HFFc6 (cell line): Measurements from ENCODE around the gene RNF112. TPM values are rescaled to one million over a fixed set of nuclear protein-coding genes. Genes with fewer than 3 reads are reported as not detected.
"Not testable (repeated sequence)": the region's sequence is repeated elsewhere in the genome, so short reads cannot be mapped to it uniquely, and the experiment has no call there.

Experiments used
- DNase-seq: peaks from one replicate; pipeline ENCODE4 v3.0.0-alpha.2; 2018
- H3K27ac Mint-ChIP-seq: 2 replicates; pipeline ENCODE4 v1.8.0; 2020; ENCODE audit warnings: mild to moderate bottlenecking, mixed read lengths
- H3K27me3 Mint-ChIP-seq: 2 replicates; pipeline ENCODE4 v1.8.0; 2021; ENCODE audit warnings: mild to moderate bottlenecking, moderate library complexity, mixed read lengths; ENCODE audit not compliant: insufficient read depth
- H3K36me3 Mint-ChIP-seq: 2 replicates; pipeline ENCODE4 v1.8.0; 2021; ENCODE audit warnings: low read depth, mixed read lengths
- H3K4me1 Mint-ChIP-seq: 2 replicates; pipeline ENCODE4 v1.8.0; 2020; ENCODE audit warnings: low read depth, mixed read lengths
- H3K4me3 Mint-ChIP-seq: 2 replicates; pipeline ENCODE4 v1.8.0; 2020; ENCODE audit warnings: mild to moderate bottlenecking, moderate library complexity, mixed read lengths
- H3K9me3 Mint-ChIP-seq: 2 replicates; pipeline ENCODE4 v1.8.0; 2020; ENCODE audit warnings: mild to moderate bottlenecking, mixed read lengths
- total RNA-seq, 6 experiments: library from RNA; stranded (reverse); fragmentation: NEBNext Ultra II Directional; extraction: Animal tissue kit (Norgen Biotek cat#: 25700); gene quantifications; 2 replicates in 1 of 6; 3 replicates in 5 of 6; pipeline ENCODE4 v1.2.3, GENCODE V29; 2021
- TF ChIP-seq, protein P1 (sequence below): fragments of 200-600 bp; sonication (generic); IDR thresholded peaks from 2 replicates; pipeline ENCODE4 v1.5.0; 2021; ENCODE audit warnings: antibody characterized with exemption, mild to moderate bottlenecking

The RNF112 gene
- total RNA-seq, 6 experiments from 2014 or later: 0.40 to 1.2 (median 0.73) TPM

GRCh38 chr17:19440421-19440820 lies 29.4 kb downstream of the RNF112 start:
- no peak for DNase-seq
- H3K36me3 Mint-ChIP-seq: peaks cover 28% of the 10 kb centered on the region
- no peak overlapping the region for H3K27ac Mint-ChIP-seq
- no peaks in the 10 kb centered on the region for H3K4me1 Mint-ChIP-seq
- peaks cover 26% of the 10 kb centered on the region for H3K9me3 Mint-ChIP-seq
- peaks cover 4% of the 10 kb centered on the region; the same call in 1 of the 2 replicates for H3K27me3 Mint-ChIP-seq
- no peak overlapping the region for H3K4me3 Mint-ChIP-seq
- TF ChIP-seq, protein P1, sequence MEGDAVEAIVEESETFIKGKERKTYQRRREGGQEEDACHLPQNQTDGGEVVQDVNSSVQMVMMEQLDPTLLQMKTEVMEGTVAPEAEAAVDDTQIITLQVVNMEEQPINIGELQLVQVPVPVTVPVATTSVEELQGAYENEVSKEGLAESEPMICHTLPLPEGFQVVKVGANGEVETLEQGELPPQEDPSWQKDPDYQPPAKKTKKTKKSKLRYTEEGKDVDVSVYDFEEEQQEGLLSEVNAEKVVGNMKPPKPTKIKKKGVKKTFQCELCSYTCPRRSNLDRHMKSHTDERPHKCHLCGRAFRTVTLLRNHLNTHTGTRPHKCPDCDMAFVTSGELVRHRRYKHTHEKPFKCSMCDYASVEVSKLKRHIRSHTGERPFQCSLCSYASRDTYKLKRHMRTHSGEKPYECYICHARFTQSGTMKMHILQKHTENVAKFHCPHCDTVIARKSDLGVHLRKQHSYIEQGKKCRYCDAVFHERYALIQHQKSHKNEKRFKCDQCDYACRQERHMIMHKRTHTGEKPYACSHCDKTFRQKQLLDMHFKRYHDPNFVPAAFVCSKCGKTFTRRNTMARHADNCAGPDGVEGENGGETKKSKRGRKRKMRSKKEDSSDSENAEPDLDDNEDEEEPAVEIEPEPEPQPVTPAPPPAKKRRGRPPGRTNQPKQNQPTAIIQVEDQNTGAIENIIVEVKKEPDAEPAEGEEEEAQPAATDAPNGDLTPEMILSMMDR: no peak

DNA sequence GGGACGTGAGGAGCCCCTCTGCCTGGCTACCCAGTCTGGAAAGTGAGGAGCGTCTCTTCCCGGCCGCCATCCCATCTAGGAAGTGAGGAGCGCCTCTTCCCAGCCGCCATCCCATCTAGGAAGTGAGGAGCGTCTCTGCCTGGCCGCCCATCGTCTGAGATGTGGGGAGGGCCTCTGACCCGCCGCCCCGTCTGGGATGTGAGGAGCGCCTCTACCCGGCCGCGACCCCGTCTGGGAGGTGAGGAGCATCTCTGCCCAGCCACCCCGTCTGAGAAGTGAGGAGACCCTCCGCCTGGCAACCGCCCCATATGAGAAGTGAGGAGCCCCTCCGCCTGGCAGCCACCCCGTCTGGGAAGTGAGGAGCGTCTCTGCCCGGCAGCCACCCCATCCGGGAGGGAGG lies 30.3 kb downstream of the RNF112 start:
- not testable (repeated sequence) for DNase-seq, H3K27me3 Mint-ChIP-seq, H3K4me1 Mint-ChIP-seq, H3K27ac Mint-ChIP-seq, H3K4me3 Mint-ChIP-seq
- Mint-ChIP-seq H3K36me3 (peaks cover 28% of the 10 kb centered on the region), H3K9me3 (peaks cover 29% of the 10 kb centered on the region)

- TF ChIP-seq, protein P1: no peak
- peaks cover 11% of the 10 kb centered on the region for H3K4me1 Mint-ChIP-seq
- H3K27me3 Mint-ChIP-seq: peaks cover 4% of the 10 kb centered on the region
- no peak for DNase-seq
- H3K36me3 Mint-ChIP-seq: peaks cover 28% of the 10 kb centered on the region
- peaks cover 29% of the 10 kb centered on the region for H3K9me3 Mint-ChIP-seq
- no peak overlapping the region for H3K4me3 Mint-ChIP-seq
- no peak overlapping the region for H3K27ac Mint-ChIP-seq
These were observed 31.7 kb downstream of the RNF112 start for GRCh38 chr17:19442731-19443130.

GRCh38 chr17:19443148-19443547 lies 32.1 kb downstream of the RNF112 start:
- Mint-ChIP-seq H3K36me3 (peaks cover 28% of the 10 kb centered on the region), H3K9me3 (peaks cover 29% of the 10 kb centered on the region)
- TF ChIP-seq, protein P1: no peak

DNA sequence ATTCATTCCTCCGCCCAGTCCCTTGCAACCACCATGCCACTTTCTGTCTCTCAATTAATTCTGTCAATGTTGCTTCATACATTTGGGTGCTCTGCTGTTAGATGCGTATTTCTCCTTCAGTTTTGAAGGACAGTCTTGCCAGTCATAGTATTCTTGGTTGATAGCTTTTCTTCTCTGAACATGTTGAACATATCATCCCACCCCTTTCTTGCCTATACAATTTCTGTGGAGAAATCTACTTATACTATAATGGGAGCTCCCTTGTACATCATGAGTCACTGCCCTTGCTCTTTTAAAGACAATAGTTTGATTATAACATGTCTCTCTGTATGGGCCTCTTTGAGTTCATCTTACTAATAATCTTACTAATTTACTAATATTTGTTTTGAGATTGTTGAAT lies 34.1 kb downstream of the RNF112 start:
- Mint-ChIP-seq H3K36me3 (peaks cover 28% of the 10 kb centered on the region), H3K9me3 (peaks cover 29% of the 10 kb centered on the region), H3K4me3 (no peak overlapping the region), H3K4me1 (peaks cover 31% of the 10 kb centered on the region), H3K27ac (no peak overlapping the region), H3K27me3 (peaks cover 4% of the 10 kb centered on the region)
- TF ChIP-seq, protein P1: no peak
- DNase-seq: no peak

More at GRCh38 chr17:19443148-19443547, 32.1 kb downstream of the RNF112 start:
- Mint-ChIP-seq H3K4me3 (no peak overlapping the region), H3K4me1 (peaks cover 16% of the 10 kb centered on the region), H3K27me3 (peaks cover 4% of the 10 kb centered on the region), H3K27ac (no peak overlapping the region)
- no peak for DNase-seq

DNA sequence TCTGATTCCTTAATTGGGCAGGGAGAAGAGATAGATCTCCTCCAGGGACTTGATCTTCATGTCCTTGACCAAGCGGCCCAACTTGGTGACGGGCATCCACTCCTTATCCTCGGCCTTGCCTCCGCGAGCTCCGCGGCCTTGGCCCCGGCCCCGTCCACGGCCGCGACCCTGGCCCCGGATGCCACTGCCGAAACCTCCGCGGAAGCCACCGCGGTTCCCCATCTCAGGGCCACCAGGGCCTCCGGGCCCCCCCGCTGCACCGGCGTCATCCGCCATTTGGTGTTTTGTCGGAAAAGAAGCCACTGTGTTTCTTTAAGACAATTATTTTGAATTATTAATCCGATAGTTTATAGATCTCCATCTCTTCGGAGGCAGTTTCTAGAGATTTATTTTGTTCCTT lies 35.5 kb downstream of the RNF112 start:
- H3K27ac Mint-ChIP-seq: peak overlapping the region; percentile 64
- peaks cover 28% of the 10 kb centered on the region for H3K36me3 Mint-ChIP-seq
- H3K4me3 Mint-ChIP-seq, DNase-seq, H3K27me3 Mint-ChIP-seq: not testable (repeated sequence)
- H3K4me1 Mint-ChIP-seq: peaks cover 31% of the 10 kb centered on the region
- H3K9me3 Mint-ChIP-seq: peaks cover 29% of the 10 kb centered on the region

DNA sequence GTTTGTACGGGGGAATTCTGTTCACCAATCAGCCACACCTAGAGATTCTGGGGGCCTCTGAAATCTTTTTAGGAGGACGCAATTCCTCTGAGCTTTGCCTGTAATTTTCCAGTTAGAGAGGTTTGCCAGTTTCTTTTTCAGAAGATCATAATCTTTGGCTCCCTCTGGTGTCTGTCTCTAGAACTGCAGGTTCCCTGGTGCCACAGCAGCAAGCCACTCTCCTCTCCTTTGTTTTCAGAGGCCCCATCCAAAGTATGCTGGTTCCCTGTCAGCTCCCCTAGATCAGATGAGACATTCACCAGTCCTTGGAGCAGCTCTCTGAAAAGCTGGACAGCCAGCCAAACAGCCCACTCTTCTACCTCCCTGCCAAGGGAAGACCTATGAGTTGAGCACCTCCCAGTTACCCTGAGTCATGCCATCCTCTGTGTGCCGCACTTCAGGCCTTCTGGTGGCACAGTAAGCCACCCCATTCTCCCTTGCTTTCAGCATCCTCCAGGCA lies 36.1 kb downstream of the RNF112 start:
- H3K27me3 Mint-ChIP-seq: peaks cover 4% of the 10 kb centered on the region
- H3K4me3 Mint-ChIP-seq: no peak overlapping the region
- DNase-seq: peak; percentile 69
- peaks cover 31% of the 10 kb centered on the region for H3K4me1 Mint-ChIP-seq
- H3K27ac Mint-ChIP-seq: peak overlapping the region; percentile 64
- H3K9me3 Mint-ChIP-seq: peaks cover 29% of the 10 kb centered on the region
- TF ChIP-seq, protein P1: peak; percentile 99
- H3K36me3 Mint-ChIP-seq: peaks cover 28% of the 10 kb centered on the region
